Ascending aorta (tissue), 2 donors: ENCODE measurements around the gene UBE2Z. TPM values are rescaled to one million over a fixed set of nuclear protein-coding genes. Genes with fewer than 3 reads are reported as not detected.
A peak's percentile ranks its signal among the peaks of the same experiment; 100 is the strongest.

ENCODE experiments used
- DNase-seq, 2 donors: peaks; one replicate each; pipeline ENCODE4 v3.0.0-alpha.2; 2019; ENCODE audit warnings: low spot score in 2 of 2
- H3K27ac ChIP-seq, 2 donors: fragments of 200-600 bp; sonication (generic); one replicate each; pipeline ENCODE4 v1.5.1; 2016 to 2017; ENCODE audit warnings: mild to moderate bottlenecking in 1 of 2
- H3K27me3 ChIP-seq: fragments of 200-600 bp; sonication (generic); one replicate; pipeline ENCODE4 v1.5.1; 2017
- H3K36me3 ChIP-seq, 2 donors: fragments of 200-600 bp; sonication (generic); one replicate each; pipeline ENCODE4 v1.5.1; 2016
- H3K4me1 ChIP-seq, 2 donors: fragments of 200-600 bp; sonication (generic); one replicate each; pipeline ENCODE4 v1.5.1; 2016 to 2017; ENCODE audit warnings: mild to moderate bottlenecking in 1 of 2
- H3K4me3 ChIP-seq, 2 donors: fragments of 200-600 bp; sonication (generic); one replicate each; pipeline ENCODE4 v1.5.1; 2016 to 2017; ENCODE audit warnings: mild to moderate bottlenecking in 1 of 2
- H3K9me3 ChIP-seq, 2 donors: fragments of 200-600 bp; sonication (generic); one replicate each; pipeline ENCODE4 v1.5.1; 2016
- CTCF ChIP-seq, 3 experiments: fragments of 200-600 bp in 2 of 3; fragments of 450-650 bp in 1 of 3; sonication (generic) in 2 of 3; IDR thresholded peaks; one replicate each; pipeline ENCODE4 v1.5.1; 2016 to 2019; ENCODE audit warnings: antibody characterized with exemption in 3 of 3, mild to moderate bottlenecking in 1 of 3, moderate library complexity in 1 of 3
- intact Hi-C: fragments of 100-400 bp; cut with DNase I; formaldehyde crosslinking; loops from one replicate; pipeline ENCODE4 v1.15.1; 2023
- total RNA-seq: library from RNA; depleted of rRNA; stranded (reverse); fragments of >200 nt; gene quantifications from one replicate; pipeline ENCODE4 v1.1.0, GENCODE V29; 2016

UBE2Z gene
- total RNA-seq, 1 donor from 2014 or later, result 68.8 TPM

DNA sequence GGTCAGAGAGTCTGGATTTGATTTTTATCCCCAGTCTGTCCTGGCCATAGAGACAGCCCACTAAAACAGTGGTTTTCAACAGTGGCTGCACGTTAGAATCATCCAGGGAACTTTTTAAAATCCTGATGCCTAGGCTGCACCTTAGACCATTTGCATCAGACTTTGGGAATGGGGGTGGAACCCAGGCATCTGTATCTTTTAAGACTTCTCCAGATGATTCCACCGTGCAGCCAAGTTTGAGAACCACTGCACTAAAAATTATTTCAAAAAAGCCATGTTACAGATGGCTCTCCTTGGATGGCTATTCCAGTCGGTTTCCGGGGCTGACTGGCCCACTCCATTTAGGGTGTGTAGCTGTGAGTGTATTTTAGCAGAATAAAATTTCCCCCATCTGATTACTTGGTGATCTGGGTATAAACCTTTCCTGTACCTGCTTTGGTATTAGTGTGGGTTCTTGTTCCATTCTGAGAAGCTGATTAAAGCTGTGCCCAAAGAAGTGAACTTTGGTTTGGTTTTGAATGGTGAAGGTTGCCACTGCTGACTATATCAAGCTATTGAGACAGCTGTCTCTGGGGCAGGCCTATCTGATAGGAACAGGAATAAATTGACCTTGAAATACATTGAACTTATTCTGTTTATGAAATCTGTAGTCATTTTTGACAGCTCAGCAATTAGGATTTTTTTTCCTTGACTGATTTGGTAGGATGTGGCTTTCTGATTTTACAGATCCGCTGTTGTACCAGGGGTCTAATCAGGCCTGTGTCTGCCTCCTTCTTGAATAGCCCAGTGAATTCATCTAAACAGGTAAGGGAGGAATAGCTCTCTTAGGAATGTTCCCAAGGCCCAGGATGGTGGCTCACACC is 14.3 kb upstream of the UBE2Z start:
- Histone ChIP-seq H3K27ac (no peak overlapping the region), H3K27me3 (no peaks in the 10 kb centered on the region), H3K36me3 (peaks cover 7 to 24% of the 10 kb centered on the region in 2 donors), H3K9me3 (no peaks in the 10 kb centered on the region), H3K4me3 (peak overlapping the region; percentile 73 to 96), H3K4me1 (peaks cover 7 to 8% of the 10 kb centered on the region in 2 donors)
- intact Hi-C loops, result loop anchor here (2.0 to 10.0 kb wide), 3 partner anchors 63 to 1199 kb away; partner anchors contain the start of genes CALCOCO2, CDK5RAP3 and TBKBP1
- TF ChIP-seq CTCF (IDR thresholded peaks at IDR 0.05), result no peak
- DNase-seq, result no peak

GRCh38 chr17:48894886-48895285 is 13.3 kb upstream of the UBE2Z start:
- no peak for TF ChIP-seq CTCF (IDR thresholded peaks at IDR 0.05)
- DNase-seq, result no peak
- Histone ChIP-seq H3K4me3 (no peak overlapping the region), H3K27ac (no peak overlapping the region), H3K4me1 (peaks cover 7 to 8% of the 10 kb centered on the region in 2 donors), H3K36me3 (peaks cover 7 to 24% of the 10 kb centered on the region in 2 donors), H3K27me3 (no peaks in the 10 kb centered on the region), H3K9me3 (no peaks in the 10 kb centered on the region)
- intact Hi-C loops, result loop anchor here (5.0 to 10.0 kb wide), 2 partner anchors 923 to 1200 kb away; partner anchors contain the start of genes CDK5RAP3 and TBKBP1

GRCh38 chr17:48901241-48901640 is 7.0 kb upstream of the UBE2Z start:
- Histone ChIP-seq H3K9me3 (no peaks in the 10 kb centered on the region), H3K4me3 (no peak overlapping the region), H3K27me3 (no peaks in the 10 kb centered on the region), H3K36me3 (peaks cover 0 to 12% of the 10 kb centered on the region in 2 donors), H3K27ac (no peak overlapping the region), H3K4me1 (no peaks in the 10 kb centered on the region)
- TF ChIP-seq CTCF (IDR thresholded peaks at IDR 0.05), result no peak
- DNase-seq, result no peak
- intact Hi-C loops, result no loop called here

GRCh38 chr17:48903401-48903800 is 4.8 kb upstream of the UBE2Z start:
- H3K4me3 ChIP-seq, result no peak overlapping the region
- no peaks in the 10 kb centered on the region for H3K36me3 ChIP-seq
- intact Hi-C loops, result no loop called here
- H3K27ac ChIP-seq, result no peak overlapping the region
- peaks cover 0 to 7% of the 10 kb centered on the region in 2 donors for H3K4me1 ChIP-seq
- no peak for TF ChIP-seq CTCF (IDR thresholded peaks at IDR 0.05)
- no peak for DNase-seq
- no peaks in the 10 kb centered on the region for H3K9me3 ChIP-seq
- no peaks in the 10 kb centered on the region for H3K27me3 ChIP-seq

DNA sequence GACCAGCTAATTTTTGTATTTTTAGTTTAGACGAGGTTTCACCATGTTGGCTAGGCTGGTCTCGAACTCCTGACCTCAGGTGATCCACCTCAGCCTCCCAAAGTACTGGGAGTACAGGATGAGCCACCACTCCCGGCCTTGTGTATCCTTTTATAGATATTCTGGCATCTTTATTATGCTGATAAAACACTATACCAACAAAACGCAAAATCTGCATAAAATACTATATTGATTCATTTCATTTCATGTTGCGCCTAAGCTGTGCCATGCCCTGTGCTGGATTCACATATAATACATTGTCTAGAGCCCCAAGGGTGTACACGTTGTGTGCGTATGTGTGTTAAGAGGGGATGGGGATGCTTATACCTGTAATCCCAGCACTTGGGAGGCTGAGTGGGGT is 3.8 kb upstream of the UBE2Z start:
- intact Hi-C loops, result no loop called here

More for the DNA sequence above, 3.8 kb upstream of the UBE2Z start:
- DNase-seq, result no peak
- Histone ChIP-seq H3K27me3 (no peaks in the 10 kb centered on the region), H3K27ac (no peak overlapping the region), H3K36me3 (no peaks in the 10 kb centered on the region), H3K4me1 (peaks cover 0 to 7% of the 10 kb centered on the region in 2 donors), H3K4me3 (no peak overlapping the region), H3K9me3 (no peaks in the 10 kb centered on the region)
- TF ChIP-seq CTCF (IDR thresholded peaks at IDR 0.05), result no peak
